AG09319 (cell line): ENCODE data around the gene USP22.

ENCODE experiments used
- DNase-seq: peaks from one replicate; pipeline ENCODE4 v3.0.0-alpha.2; 2010; ENCODE audit warnings: low read depth; ENCODE audit errors: extremely low read depth
- CTCF ChIP-seq: IDR thresholded peaks from 2 replicates; pipeline ENCODE4 v1.5.1; 2011; ENCODE audit warnings: low read depth, mild to moderate bottlenecking, inconsistent platforms, low read length, moderate library complexity

Gene USP22

GRCh38 chr17:20954794-20955193, 88.0 kb downstream of the USP22 start:
- TF ChIP-seq CTCF = no peak
- no peak for DNase-seq

DNA sequence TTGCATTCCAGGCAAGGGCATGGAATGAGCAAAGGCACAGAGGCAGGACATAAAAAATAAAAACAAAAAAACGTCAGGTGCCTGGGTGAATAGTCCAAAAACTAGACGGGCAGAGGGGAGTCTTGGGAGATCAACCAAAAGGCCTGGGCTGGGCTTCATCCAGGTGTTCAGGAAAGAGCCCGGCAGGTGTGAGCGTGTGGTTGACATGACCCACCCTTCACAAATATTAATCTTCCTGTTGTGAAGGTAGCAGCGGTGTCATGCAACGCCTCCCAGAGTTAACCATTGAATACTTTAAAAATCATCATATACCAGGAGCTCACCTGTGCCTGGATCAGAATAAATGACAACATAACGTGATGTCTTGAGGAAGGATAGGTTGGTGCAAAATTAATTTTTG, 90.6 kb downstream of the USP22 start:
- DNase-seq = no peak

More for the DNA sequence above, 90.6 kb downstream of the USP22 start:
- no peak for TF ChIP-seq CTCF
